Left ventricle myocardium inferior (tissue), 1 donor: ENCODE data around the gene KPNA4. TPM values are rescaled to one million over a fixed set of nuclear protein-coding genes. Genes with fewer than 3 reads are reported as not detected.
"Not testable (repeated sequence)": the region's sequence is repeated elsewhere in the genome, so short reads cannot be mapped to it uniquely, and the experiment has no call there.

Source experiments
- DNase-seq: peaks from one replicate; pipeline ENCODE4 v3.0.0-alpha.2; 2020
- H3K27ac ChIP-seq: fragments of 200-600 bp; replicated peaks from 2 replicates; pipeline ENCODE4 v1.8.0; 2021
- H3K27me3 ChIP-seq: fragments of 200-600 bp; 2 replicates; pipeline ENCODE4 v1.8.0; 2021; ENCODE audit warnings: low read depth
- H3K36me3 ChIP-seq: fragments of 200-600 bp; 2 replicates; pipeline ENCODE4 v1.8.0; 2021
- H3K4me1 ChIP-seq: fragments of 200-600 bp; 2 replicates; pipeline ENCODE4 v1.8.0; 2021
- H3K4me3 ChIP-seq: fragments of 200-600 bp; 2 replicates; pipeline ENCODE4 v1.8.0; 2021; ENCODE audit warnings: mild to moderate bottlenecking, moderate library complexity
- H3K9me3 ChIP-seq: fragments of 200-600 bp; replicated peaks from 2 replicates; pipeline ENCODE4 v1.8.0; 2021
- CTCF ChIP-seq: fragments of 200-600 bp; IDR thresholded peaks from 2 replicates; pipeline ENCODE4 v1.8.0; 2021; ENCODE audit warnings: antibody characterized with exemption, mild to moderate bottlenecking, borderline replicate concordance
- intact Hi-C: fragments of 100-400 bp; cut with micrococcal nuclease; formaldehyde crosslinking; loops from one replicate; pipeline ENCODE4 v1.11.0; 2022
- total RNA-seq: library from RNA; stranded (reverse); fragmentation: NEBNext Ultra II Directional; extraction: Animal tissue kit (Norgen Biotek cat#: 25700); gene quantifications from one replicate; pipeline ENCODE4 v1.2.1, GENCODE V29; 2021
- donor health status: DM: no; HTN: yes; CAD: no; lungs with severe emphysema.

KPNA4 gene
- total RNA-seq, 1 donor from 2014 or later = 130 TPM

GRCh38 chr3:160454995-160455394 is 110.4 kb downstream of the KPNA4 start:
- no peak for DNase-seq
- Histone ChIP-seq H3K4me1 (peaks cover 10% of the 10 kb centered on the region), H3K27ac (no peak overlapping the region), H3K9me3 (no peaks in the 10 kb centered on the region), H3K36me3 (no peaks in the 10 kb centered on the region), H3K4me3 (no peak overlapping the region), H3K27me3 (peaks cover 8% of the 10 kb centered on the region)
- intact Hi-C loops = no loop called here
- TF ChIP-seq CTCF = no peak

DNA sequence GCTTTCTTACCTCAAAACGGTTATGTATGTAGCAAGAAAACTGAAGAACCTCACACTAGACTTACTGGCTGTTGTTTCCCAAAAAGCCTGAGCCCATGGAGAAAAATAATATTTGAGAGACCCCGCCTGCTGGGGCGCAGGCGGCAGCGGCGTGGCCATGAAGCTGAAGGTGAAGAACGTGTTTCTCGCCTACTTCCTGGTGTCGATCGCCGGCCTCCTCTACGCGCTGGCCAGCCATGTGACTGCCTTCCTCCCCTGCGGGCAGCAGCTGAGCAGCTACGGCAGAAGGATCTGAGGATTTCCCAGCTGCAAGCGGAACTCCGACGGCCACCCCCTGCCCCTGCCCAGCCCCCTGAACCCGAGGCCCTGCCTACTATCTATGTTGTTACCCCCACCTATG is 113.1 kb downstream of the KPNA4 start:
- Histone ChIP-seq H3K27me3 (peaks cover 29% of the 10 kb centered on the region), H3K4me1 (peaks cover 22% of the 10 kb centered on the region)
- H3K36me3 ChIP-seq, H3K27ac ChIP-seq, intact Hi-C loops, H3K4me3 ChIP-seq, DNase-seq, H3K9me3 ChIP-seq: not testable (repeated sequence)

DNA sequence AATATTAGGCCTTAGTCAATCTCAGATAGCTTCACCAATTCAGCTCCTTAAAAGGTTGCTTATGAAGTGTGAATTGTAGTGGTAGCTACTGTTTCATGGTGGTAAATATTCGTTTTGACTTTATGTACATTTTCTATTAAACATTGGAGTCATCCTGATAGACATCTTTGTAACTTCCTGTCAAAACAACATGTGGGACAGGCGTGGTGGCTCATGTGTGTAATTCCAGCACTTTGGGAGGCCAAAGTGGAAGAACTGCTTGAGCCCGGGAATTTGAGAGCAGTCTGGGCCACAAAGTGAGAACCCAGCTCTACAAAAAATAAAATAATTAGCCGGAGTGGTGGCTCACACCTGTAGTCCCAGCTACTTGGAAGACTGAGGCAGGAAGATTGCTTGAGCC is 113.8 kb downstream of the KPNA4 start:
- H3K36me3 ChIP-seq = no peaks in the 10 kb centered on the region
- H3K4me3 ChIP-seq = no peak overlapping the region
- H3K9me3 ChIP-seq = no peaks in the 10 kb centered on the region
- no peak for DNase-seq
- H3K27ac ChIP-seq = no peak overlapping the region
- peaks cover 34% of the 10 kb centered on the region for H3K27me3 ChIP-seq
- H3K4me1 ChIP-seq = peaks cover 22% of the 10 kb centered on the region
- no peak for TF ChIP-seq CTCF
- intact Hi-C loops = no loop called here

DNA sequence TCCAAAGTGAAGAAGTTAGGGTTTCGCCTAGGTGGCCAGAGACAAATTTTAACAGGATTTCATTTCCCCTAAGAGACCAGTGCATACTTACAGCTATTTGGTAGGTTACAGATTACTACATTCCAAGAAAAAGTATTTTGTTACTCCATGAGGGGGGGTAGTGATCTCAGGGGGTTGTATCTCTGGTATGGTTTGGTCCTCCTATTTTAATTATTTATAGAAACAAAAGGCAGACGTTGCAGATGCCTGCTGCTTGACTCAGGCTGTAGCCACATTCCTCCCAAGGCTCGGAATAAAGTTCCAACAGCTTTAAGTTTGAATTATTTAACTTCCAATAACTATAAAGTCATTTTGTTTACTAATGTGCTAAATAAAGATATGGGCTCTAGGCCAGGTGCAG is 114.5 kb downstream of the KPNA4 start:
- H3K4me3 ChIP-seq = no peak overlapping the region
- H3K36me3 ChIP-seq = no peaks in the 10 kb centered on the region
- peaks cover 22% of the 10 kb centered on the region for H3K4me1 ChIP-seq
- intact Hi-C loops = no loop called here
- H3K27me3 ChIP-seq = peaks cover 37% of the 10 kb centered on the region
- DNase-seq = no peak
- no peaks in the 10 kb centered on the region for H3K9me3 ChIP-seq
- TF ChIP-seq CTCF = no peak
- no peak overlapping the region for H3K27ac ChIP-seq

GRCh38 chr3:160449636-160450598 is 115.5 kb downstream of the KPNA4 start, which contains the start of gene TRIM59:
Gene TRIM59, minus strand, starts transcription at chr3:160449786. Its CDS starts 10,603 bp downstream, at chr3:160439183.
- DNase-seq = peak; percentile 75
- Histone ChIP-seq H3K4me1 (peaks cover 22% of the 10 kb centered on the region), H3K27ac (peak within 1 kb of the TSS; percentile 48), H3K36me3 (no peaks in the 10 kb centered on the region), H3K27me3 (peaks cover 37% of the 10 kb centered on the region), H3K4me3 (peak within 1 kb of the TSS; percentile 65), H3K9me3 (no peaks in the 10 kb centered on the region)
- no peak for TF ChIP-seq CTCF
- intact Hi-C loops = no loop called here
